Measurements from ENCODE around the gene ZNF586. TPM values are rescaled to one million over a fixed set of nuclear protein-coding genes. Genes with fewer than 3 reads are reported as not detected.

The ZNF586 gene
- total and polyA plus RNA-seq, 10 of the 15 experiments (the other 5 are each of a cell fraction or from before 2014, with no cell fraction given), result 3.9 to 24.2 (median 15.0) TPM

DNA sequence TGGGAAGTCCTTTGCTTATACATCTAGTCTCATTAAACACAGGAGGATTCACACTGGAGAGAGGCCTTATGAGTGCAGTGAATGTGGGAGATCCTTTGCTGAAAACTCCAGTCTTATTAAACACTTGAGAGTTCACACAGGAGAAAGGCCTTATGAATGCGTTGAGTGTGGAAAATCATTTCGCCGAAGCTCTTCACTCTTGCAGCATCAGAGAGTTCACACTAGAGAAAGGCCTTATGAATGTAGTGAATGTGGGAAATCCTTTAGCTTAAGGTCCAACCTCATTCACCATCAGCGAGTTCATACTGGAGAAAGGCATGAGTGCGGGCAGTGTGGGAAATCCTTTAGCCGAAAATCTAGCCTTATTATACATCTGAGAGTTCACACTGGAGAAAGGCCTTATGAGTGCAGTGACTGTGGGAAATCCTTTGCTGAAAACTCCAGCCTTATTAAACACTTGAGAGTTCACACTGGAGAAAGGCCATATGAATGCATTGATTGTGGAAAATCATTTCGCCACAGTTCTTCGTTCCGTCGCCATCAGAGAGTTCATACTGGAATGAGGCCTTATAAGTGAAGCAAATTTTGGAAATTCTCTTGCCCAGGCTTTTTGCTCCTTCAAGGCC, 9.9 kb downstream of the ZNF586 start:
- RAD21 ChIA-PET (ENCODE audit: unreplicated experiment), result no interaction called here

DNA sequence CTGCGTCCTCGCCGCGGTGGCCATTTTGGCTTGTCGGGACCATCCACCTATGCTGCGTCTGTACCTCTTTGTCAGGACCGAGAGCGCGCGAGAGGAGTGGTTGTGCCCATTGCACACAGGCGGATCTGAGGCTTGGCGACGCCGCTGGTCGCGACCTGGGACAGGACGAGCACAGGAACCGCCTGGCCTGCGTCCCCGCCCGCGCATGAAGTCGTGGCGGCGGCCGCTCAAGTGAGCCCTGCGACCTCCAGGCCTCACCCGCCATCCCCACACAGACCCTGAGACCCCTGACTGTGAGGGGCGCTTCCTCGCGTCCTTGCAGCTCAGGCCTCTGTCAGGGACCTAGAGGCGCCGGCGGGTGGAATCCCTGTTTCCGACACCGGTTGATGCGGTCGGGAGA, 16.8 kb downstream of the ZNF586 start:
- Histone ChIP-seq H3K4me2 (ENCODE audit: control insufficient read depth, insufficient read depth) (no peak overlapping the region), H3K36me3 (ENCODE audit: control insufficient read depth in 2 of 2, insufficient read depth in 2 of 2, low read length in 1 of 2) (peaks cover 3 to 8% of the 10 kb centered on the region in 2 experiments; a peak in 3 of 4 replicates), H3K9me3 (replicated peaks; ENCODE audit: control insufficient read depth, insufficient read depth, low read length) (peaks cover 20% of the 10 kb centered on the region; the same call in 2 of the 3 replicates), H3K27me3 (replicated peaks in 1 of 2; ENCODE audit: control insufficient read depth in 2 of 2, insufficient read depth in 2 of 2, low read length in 1 of 2) (no peaks in the 10 kb centered on the region), H3K4me3 (no peak overlapping the region), H3K4me1 (ENCODE audit: control insufficient read depth, insufficient read depth, low read length) (no peaks in the 10 kb centered on the region), H3K9ac (ENCODE audit: control insufficient read depth, insufficient read depth, low read length) (no peak overlapping the region), H2AFZ (ENCODE audit: control insufficient read depth, low read depth, low read length) (no peak overlapping the region), H3K27ac (ENCODE audit: control insufficient read depth, insufficient read depth) (no peak overlapping the region), H3K79me2 (ENCODE audit: control insufficient read depth, insufficient read depth, low read length) (no peaks in the 10 kb centered on the region; the same call in 1 of the 2 replicates), H4K20me1 (ENCODE audit: control insufficient read depth, insufficient read depth) (no peaks in the 10 kb centered on the region)
- FAIRE-seq (no peak), ATAC-seq (no peak), DNase-seq (ENCODE audit: low read depth, low spot score) (no peak)
- TF ChIP-seq NFYB (IDR thresholded peaks at IDR 0.05; ENCODE audit: insufficient read depth, low read depth, low read length) (no peak), POLR2A (IDR thresholded peaks at IDR 0.05; ENCODE audit: low read depth, low read length) (0 out of 2 replicates have a peak, but pooled peaks have one; percentile 43)
- ChIA-PET POLR2A (no interaction called here), CTCF (no interaction called here), RAD21 (ENCODE audit: unreplicated experiment) (no interaction called here), SMC1A (ENCODE audit: uncharacterized antibody, unreplicated experiment) (no interaction called here)
- intact Hi-C loops (cut with micrococcal nuclease; ENCODE audit: unreplicated experiment), result no loop called here
- in situ Hi-C loops (cut with MboI), result no loop called here
- BruUV-seq (replicated peaks), result no TSS peak
- 98% methylated on average over 34 of the region's 38 CpGs for WGBS (ENCODE audit: insufficient coverage, insufficient replicate concordance, low lambda C conversion rate, missing lambda C conversion rate)

More for the DNA sequence above, 9.9 kb downstream of the ZNF586 start:
- TSS peak; percentile 30 for BruUV-seq (replicated peaks)
- Histone ChIP-seq H3K79me2 (ENCODE audit: control insufficient read depth, insufficient read depth, low read length) (peaks cover 21% of the 10 kb centered on the region), H3K9me3 (replicated peaks; ENCODE audit: control insufficient read depth, insufficient read depth, low read length) (peaks cover 58% of the 10 kb centered on the region), H3K4me1 (ENCODE audit: control insufficient read depth, insufficient read depth, low read length) (peaks cover 6% of the 10 kb centered on the region), H3K4me2 (ENCODE audit: control insufficient read depth, insufficient read depth) (no peak overlapping the region), H4K20me1 (ENCODE audit: control insufficient read depth, insufficient read depth) (no peaks in the 10 kb centered on the region), H3K36me3 (ENCODE audit: control insufficient read depth in 2 of 2, insufficient read depth in 2 of 2, low read length in 1 of 2) (peaks cover 21 to 26% of the 10 kb centered on the region in 2 experiments), H3K27ac (ENCODE audit: control insufficient read depth, insufficient read depth) (no peak overlapping the region), H2AFZ (ENCODE audit: control insufficient read depth, low read depth, low read length) (no peak overlapping the region), H3K27me3 (replicated peaks in 1 of 2; ENCODE audit: control insufficient read depth in 2 of 2, insufficient read depth in 2 of 2, low read length in 1 of 2) (no peaks in the 10 kb centered on the region), H3K9ac (ENCODE audit: control insufficient read depth, insufficient read depth, low read length) (no peak overlapping the region), H3K4me3 (no peak overlapping the region)
- CTCF ChIA-PET, result no interaction called here
- in situ Hi-C loops (cut with MboI) (no loop called here), intact Hi-C loops (cut with micrococcal nuclease; ENCODE audit: unreplicated experiment) (no loop called here)
- no peak for ATAC-seq
- TF ChIP-seq IRF4 (IDR thresholded peaks at IDR 0.05; ENCODE audit: low read depth, low read length) (no peak), KLF5 (IDR thresholded peaks at IDR 0.05; ENCODE audit: partially characterized antibody) (peak; percentile 56), POLR2AphosphoS5 (IDR thresholded peaks at IDR 0.05; ENCODE audit: low read length) (0 out of 2 replicates have a peak, but pooled peaks have one; percentile 47)
- FAIRE-seq, result no peak
- no peak for DNase-seq (ENCODE audit: low read depth, low spot score)
- 97% methylated on average over 10 of the region's 10 CpGs for WGBS (ENCODE audit: insufficient coverage, insufficient replicate concordance, low lambda C conversion rate, missing lambda C conversion rate)
- POLR2A ChIA-PET, result no interaction called here
- SMC1A ChIA-PET (ENCODE audit: uncharacterized antibody, unreplicated experiment), result no interaction called here
